Spinal cord (tissue), 10 donors: ENCODE results near the gene ADO. TPM values are rescaled to one million over a fixed set of nuclear protein-coding genes. Genes with fewer than 3 reads are reported as not detected.
A peak's percentile ranks its signal among the peaks of the same experiment; 100 is the strongest.

Experiments
- DNase-seq, 6 donors: peaks; one replicate each; pipeline versions ENCODE4 v3.0.0 to v3.0.0-alpha.2; 2013 to 2015; ENCODE audit warnings: low spot score in 6 of 6, low read depth in 4 of 6
- H3K27ac ChIP-seq: one replicate; pipeline ENCODE4 v1.5.1; 2013; ENCODE audit warnings: low read depth, low read length, control low read depth
- H3K27me3 ChIP-seq: one replicate; pipeline ENCODE4 v1.6.1; 2013; ENCODE audit warnings: low read length; ENCODE audit not compliant: control insufficient read depth, insufficient read depth
- H3K36me3 ChIP-seq: one replicate; pipeline ENCODE4 v1.6.1; 2013; ENCODE audit warnings: low read length; ENCODE audit not compliant: control insufficient read depth, insufficient read depth
- H3K4me1 ChIP-seq: one replicate; pipeline ENCODE4 v1.6.1; 2013; ENCODE audit warnings: low read length; ENCODE audit not compliant: control insufficient read depth, insufficient read depth
- H3K4me3 ChIP-seq: one replicate; pipeline ENCODE4 v1.5.1; 2013; ENCODE audit warnings: low read depth, low read length, control low read depth
- H3K9me3 ChIP-seq: one replicate; pipeline ENCODE4 v1.6.1; 2013; ENCODE audit warnings: low read length; ENCODE audit not compliant: control insufficient read depth, insufficient read depth
- WGBS: methylation state at CpG from one replicate; pipeline ENCODE4 v1.1.5; 2013; ENCODE audit warnings: missing lambda C conversion rate; ENCODE audit not compliant: insufficient coverage; 5-methylcytosine and 5-hydroxymethylcytosine counted together
- polyA plus RNA-seq, 2 donors: library from polyadenylated mRNA; unstranded; fragments of 120-200 nt; gene quantifications; one replicate each; pipeline ENCODE4 v1.2.1, GENCODE V29; 2013; ENCODE audit not compliant: insufficient read length in 2 of 2
- total RNA-seq, 2 donors: library from RNA; depleted of rRNA in 1 of 2; stranded (reverse); fragments of 120-200 nt in 1 of 2; fragments of >200 nt in 1 of 2; gene quantifications; one replicate each; pipeline versions ENCODE4 v1.2.3 to v1.2.4, GENCODE V29; 2013 to 2014
- donor health status: healthy.

The ADO gene
- total and polyA plus RNA-seq, 4 donors = 32.3 to 53.5 (median 44.0) TPM

DNA sequence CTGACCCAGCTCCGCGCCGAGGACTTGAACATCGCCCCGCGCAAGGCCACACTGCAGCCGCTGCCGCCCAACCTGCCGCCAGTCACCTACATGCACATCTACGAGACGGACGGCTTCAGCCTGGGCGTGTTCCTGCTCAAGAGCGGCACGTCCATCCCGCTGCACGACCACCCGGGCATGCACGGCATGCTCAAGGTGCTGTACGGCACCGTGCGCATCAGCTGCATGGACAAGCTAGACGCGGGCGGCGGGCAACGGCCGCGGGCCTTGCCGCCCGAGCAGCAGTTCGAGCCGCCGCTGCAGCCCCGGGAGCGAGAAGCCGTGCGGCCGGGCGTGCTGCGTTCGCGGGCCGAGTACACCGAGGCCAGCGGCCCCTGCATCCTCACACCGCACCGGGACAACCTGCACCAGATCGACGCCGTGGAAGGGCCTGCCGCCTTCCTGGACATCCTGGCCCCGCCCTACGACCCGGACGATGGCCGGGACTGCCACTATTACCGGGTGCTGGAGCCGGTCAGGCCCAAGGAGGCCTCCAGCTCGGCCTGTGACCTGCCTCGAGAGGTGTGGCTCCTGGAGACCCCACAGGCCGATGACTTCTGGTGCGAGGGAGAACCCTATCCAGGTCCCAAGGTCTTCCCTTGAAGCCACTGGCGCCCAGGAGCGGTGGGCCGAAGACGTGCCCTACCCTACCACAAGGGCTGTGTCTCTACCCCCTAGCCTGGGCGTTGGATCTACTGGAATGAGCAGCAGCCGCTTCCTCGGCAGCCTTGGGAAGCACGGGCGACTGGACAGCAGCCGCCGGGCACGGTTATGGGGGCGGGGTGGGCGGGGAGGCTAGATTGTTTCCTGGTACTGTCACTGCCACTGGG is 945 bp downstream of the ADO start:
- peaks cover 7% of the 10 kb centered on the region for H3K4me1 ChIP-seq
- DNase-seq = peak in 2 of 6 donors; percentile 32 to 79
- H3K27ac ChIP-seq = peak overlapping the region; percentile 97
- no peaks in the 10 kb centered on the region for H3K36me3 ChIP-seq
- H3K9me3 ChIP-seq = no peaks in the 10 kb centered on the region
- H3K4me3 ChIP-seq = peak overlapping the region; percentile 69
- under 1% methylated on average over 67 of the region's 77 CpGs for WGBS
- H3K27me3 ChIP-seq = peaks cover 2% of the 10 kb centered on the region

DNA sequence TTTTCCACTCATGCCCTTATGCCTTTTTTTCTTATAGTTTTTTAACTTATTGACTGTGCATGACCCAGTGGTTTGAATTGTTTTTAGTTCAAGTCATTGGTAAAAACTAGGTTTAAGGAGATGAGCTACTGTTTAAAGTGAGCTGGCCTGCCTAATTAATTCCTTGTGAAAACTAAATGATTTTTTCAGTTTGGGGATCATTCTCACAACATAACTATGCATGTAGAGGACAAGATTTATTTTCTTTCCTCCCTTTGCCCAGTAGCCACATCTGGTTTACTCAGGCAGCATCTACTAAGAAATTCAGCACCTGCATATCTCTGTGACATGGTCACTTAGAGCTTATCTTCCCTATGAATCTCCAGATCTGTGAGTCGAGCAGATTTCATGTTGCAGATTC is 1.7 kb downstream of the ADO start:
- H3K27me3 ChIP-seq = no peaks in the 10 kb centered on the region
- DNase-seq = no peak
- H3K4me3 ChIP-seq = peak overlapping the region; percentile 69
- H3K9me3 ChIP-seq = no peaks in the 10 kb centered on the region
- peaks cover 7% of the 10 kb centered on the region for H3K4me1 ChIP-seq
- no CpG with 5 or more reads among the region's 1 CpG for WGBS
- H3K27ac ChIP-seq = no peak overlapping the region
- H3K36me3 ChIP-seq = no peaks in the 10 kb centered on the region

DNA sequence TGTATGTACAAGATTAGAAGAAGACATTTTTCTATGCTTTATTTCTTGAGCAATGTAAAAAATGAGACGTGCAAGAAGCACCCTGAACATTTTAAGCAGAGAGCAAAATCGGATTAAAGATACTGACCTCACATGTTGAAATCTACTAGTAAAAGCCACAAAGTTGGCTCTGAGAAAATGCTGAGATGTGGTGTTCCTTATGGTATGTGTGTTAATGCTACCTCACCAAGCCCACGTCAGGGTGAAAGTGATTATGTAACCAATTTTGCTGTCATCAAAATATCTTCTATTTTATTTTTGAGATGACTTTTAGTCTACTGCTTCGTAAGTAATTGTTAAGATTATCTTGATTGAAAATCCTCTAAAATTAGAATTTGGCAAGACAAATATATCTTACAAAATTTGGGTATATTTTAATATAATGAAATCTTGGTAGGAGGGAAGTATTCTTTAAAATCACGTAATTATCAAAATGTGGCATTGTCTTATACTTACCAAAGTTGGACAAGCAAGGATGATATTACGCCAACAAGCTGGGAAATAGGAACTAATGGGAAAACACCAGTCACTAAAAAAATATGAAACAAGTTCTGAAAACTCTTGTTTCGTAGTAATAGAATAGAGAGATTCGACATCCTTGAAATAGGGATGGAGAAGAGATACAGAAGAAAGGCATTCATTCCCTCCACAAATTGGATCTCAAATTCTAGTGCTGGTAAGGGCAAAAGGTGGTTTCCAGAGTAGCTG is 5.8 kb downstream of the ADO start:
- 100% methylated on average over 2 of the region's 8 CpGs for WGBS
- DNase-seq = no peak
- Histone ChIP-seq H3K27ac (no peak overlapping the region), H3K9me3 (no peaks in the 10 kb centered on the region), H3K4me3 (no peak overlapping the region), H3K27me3 (peaks cover 28% of the 10 kb centered on the region), H3K4me1 (peaks cover 19% of the 10 kb centered on the region), H3K36me3 (peaks cover 3% of the 10 kb centered on the region)

DNA sequence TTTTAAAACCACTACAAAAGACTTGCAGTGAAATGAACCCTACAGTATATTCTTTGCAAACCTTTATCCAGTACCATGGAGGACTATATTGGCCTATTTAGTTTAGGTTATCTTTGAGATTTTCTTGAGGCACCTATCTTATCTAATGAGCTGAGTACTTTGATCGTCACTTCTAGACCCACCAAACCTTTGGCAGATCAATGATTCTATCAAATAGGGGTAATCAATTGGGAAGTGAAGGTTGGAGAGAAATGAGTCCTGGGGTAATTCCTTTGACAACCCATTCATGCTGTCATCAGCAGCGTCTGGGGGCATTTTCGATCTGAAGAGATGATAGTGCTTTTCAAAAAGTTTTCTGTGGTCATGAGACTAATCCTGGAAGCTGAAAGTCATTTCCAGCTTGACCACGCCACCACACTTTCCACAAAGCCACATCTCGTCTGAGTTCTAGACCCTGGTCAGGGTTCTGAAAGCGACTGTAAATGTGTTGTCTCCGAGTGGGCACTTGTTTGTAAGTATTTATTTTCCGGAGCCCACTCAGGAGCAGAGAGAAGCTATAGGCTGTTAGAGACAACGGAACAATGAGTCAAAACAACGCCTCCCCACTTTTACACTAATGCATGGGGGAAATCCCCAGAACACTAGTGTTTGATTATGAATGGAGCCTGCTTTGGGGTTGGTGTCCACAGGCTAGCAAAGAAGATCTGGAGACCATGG is 6.8 kb downstream of the ADO start:
- H3K4me3 ChIP-seq = no peak overlapping the region
- peaks cover 36% of the 10 kb centered on the region for H3K27me3 ChIP-seq
- H3K4me1 ChIP-seq = peaks cover 28% of the 10 kb centered on the region
- H3K27ac ChIP-seq = no peak overlapping the region
- no peak for DNase-seq
- peaks cover 3% of the 10 kb centered on the region for H3K36me3 ChIP-seq
- 100% methylated on average over 1 of the region's 10 CpGs for WGBS
- H3K9me3 ChIP-seq = no peaks in the 10 kb centered on the region

DNA sequence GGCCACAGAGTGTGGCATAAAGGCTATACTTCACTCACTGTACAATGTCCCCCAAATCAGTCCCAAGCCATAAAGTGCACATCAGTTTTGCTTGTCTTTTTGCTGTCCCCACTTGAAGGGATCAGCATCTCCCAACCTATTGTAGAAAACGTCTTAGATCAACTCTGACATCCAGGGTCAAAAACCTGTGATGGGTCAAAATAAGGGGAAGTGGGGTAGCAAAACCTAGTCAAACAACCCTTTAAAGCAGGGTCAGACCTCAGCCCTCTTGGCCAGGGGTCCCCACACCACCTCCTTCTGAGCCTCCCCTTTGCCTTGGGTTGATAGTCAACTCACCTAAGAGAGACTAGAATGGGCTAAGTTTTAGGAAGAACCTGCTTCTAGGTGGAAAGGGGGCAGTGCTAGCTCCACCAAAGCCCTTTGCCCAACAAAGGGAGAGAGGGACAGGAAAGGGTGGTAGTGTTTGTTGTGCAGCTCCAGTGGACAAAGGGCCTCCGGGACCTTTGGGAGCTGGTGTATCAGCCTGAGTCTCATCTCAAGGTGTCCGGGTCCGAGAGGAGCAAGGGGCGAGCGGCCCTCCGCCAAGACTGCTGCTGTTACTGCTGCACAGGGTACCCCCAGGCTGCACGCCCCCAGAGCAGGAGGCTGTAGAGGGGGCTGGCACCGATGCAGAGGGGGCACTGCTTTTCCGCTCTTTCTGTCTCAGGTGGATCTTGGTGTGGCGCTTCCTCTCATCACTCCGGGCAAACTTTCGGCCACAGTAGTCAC is 8.3 kb downstream of the ADO start:
- 90% methylated on average over 12 of the region's 13 CpGs for WGBS
- Histone ChIP-seq H3K4me3 (no peak overlapping the region), H3K36me3 (peaks cover 3% of the 10 kb centered on the region), H3K27me3 (peaks cover 41% of the 10 kb centered on the region), H3K9me3 (no peaks in the 10 kb centered on the region), H3K27ac (no peak overlapping the region), H3K4me1 (peaks cover 37% of the 10 kb centered on the region)
- DNase-seq = no peak

DNA sequence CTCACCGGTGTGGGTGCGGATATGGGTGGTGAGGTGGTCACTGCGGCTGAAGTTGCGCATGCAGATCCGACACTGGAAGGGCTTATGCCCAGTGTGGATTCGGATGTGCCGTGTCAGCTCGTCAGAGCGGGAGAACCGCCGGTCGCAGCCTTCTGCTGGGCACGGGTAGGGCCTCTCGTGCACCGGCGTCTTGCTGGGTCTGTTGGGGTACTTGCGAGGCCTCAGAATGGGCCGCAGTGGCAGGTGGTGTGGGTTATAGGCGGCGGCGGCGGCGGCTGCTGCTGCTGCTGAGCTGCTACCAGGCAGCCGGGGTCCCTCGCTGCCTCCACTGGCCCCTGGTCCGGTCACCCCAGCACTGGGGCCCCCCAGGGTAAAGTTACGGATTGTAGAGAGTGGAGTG is 8.9 kb downstream of the ADO start:
- H3K36me3 ChIP-seq = peaks cover 3% of the 10 kb centered on the region
- no peaks in the 10 kb centered on the region for H3K9me3 ChIP-seq
- H3K27me3 ChIP-seq = peaks cover 45% of the 10 kb centered on the region
- H3K4me3 ChIP-seq = no peak overlapping the region
- no peak overlapping the region for H3K27ac ChIP-seq
- WGBS = 84% methylated on average over 27 of the region's 27 CpGs
- no peak for DNase-seq
- H3K4me1 ChIP-seq = peaks cover 43% of the 10 kb centered on the region

DNA sequence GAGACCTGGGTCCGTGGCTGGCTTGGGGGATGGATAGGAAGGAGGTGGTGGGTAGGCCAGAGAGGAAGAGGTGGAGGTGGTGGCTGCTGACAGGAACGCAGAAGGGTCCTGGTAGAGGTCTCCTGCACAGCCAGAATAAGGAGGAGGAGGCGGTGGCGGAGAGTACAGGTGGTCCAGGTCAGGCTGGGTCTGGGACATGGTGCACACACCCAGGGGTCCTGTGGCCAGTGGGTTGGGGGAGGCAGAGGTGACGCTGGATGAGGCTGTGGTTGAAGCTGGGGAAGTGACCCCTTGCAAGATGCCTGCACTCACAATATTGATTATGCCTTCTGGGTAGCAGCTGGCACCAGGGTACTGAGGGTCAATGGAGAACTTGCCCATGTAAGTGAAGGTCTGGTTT is 9.5 kb downstream of the ADO start:
- H3K4me3 ChIP-seq = no peak overlapping the region
- peaks cover 3% of the 10 kb centered on the region for H3K36me3 ChIP-seq
- no peak for DNase-seq
- WGBS = 92% methylated on average over 5 of the region's 5 CpGs
- H3K27me3 ChIP-seq = peaks cover 50% of the 10 kb centered on the region
- H3K27ac ChIP-seq = no peak overlapping the region
- no peaks in the 10 kb centered on the region for H3K9me3 ChIP-seq
- peaks cover 48% of the 10 kb centered on the region for H3K4me1 ChIP-seq

DNA sequence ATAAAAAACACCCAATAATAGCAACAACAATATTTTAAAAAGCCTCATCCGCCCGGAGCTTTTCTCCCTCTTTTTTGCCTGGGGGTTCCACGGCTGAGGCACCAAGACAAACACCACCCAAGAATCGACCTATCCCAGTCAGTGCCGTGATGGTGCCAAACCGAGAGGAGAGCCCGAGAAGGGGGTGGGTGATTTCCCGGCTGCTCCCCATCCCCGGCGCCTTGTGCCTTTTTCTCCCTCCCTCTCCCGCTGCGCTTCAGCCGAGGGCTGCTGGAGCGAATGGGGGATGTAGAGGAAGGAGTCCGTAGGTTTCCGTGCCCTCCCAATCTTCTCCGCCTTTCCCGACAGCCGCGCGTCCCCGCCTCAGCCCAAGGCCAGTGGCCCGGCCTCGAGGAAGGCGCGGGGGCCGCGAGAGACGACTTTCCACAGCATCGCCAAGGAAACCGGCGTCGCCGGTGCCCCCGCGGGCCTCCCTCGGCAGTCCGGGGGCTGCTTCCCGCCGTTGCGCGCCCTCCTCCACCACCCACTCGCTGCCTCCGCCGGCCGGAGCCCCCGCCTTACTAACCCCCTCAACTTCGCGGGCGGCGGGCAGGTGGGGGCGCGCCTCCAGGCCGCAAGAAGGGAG is 10.3 kb downstream of the ADO start:
- no peaks in the 10 kb centered on the region for H3K9me3 ChIP-seq
- 3% methylated on average over 40 of the region's 54 CpGs for WGBS
- H3K36me3 ChIP-seq = peaks cover 3% of the 10 kb centered on the region
- no peak overlapping the region for H3K27ac ChIP-seq
- H3K4me1 ChIP-seq = peaks cover 52% of the 10 kb centered on the region
- H3K27me3 ChIP-seq = peaks cover 58% of the 10 kb centered on the region
- peak overlapping the region; percentile 69 for H3K4me3 ChIP-seq
- DNase-seq = peak in 2 of 6 donors; percentile 16 to 46
